Fibroblast of lung (primary cell): ENCODE results near the gene CSF1R.

Experiments used
- CTCF ChIP-seq, 2 donors: IDR thresholded peaks in 1 of 2; conservative IDR thresholded peaks in 1 of 2; 1 replicate in 1 of 2; 2 replicates in 1 of 2; pipeline ENCODE4 v1.5.1; 2011 to 2012; ENCODE audit warnings: low read length in 2 of 2, control low read depth in 1 of 2, inconsistent platforms in 1 of 2, low read depth in 1 of 2, mild to moderate bottlenecking in 1 of 2
- EZH2 ChIP-seq: IDR thresholded peaks from 2 replicates; pipeline ENCODE4 v1.5.1; 2012; ENCODE audit warnings: low read length, control low read depth, mild to moderate bottlenecking; ENCODE audit errors: missing control alignments

GRCh38 chr5:150063638-150064037, 22.7 kb downstream of the CSF1R start:
- TF ChIP-seq CTCF (conservative IDR thresholded peaks at IDR 0.05 in 1 of 2, IDR thresholded peaks at IDR 0.05 in 1 of 2; ENCODE audit: low read depth in 1 of 2, low read length in 2 of 2) (no peak), EZH2 (no peak)
